GM12878 (cell line): ENCODE data around the gene HPGD. TPM values are rescaled to one million over a fixed set of nuclear protein-coding genes. Genes with fewer than 3 reads are reported as not detected.

Source experiments
- ATAC-seq: fragments of 200-7000 bp; cut with Tn5 transposase; 3 replicates; pipeline ENCODE4 v1.9.1; 2020; ENCODE audit warnings: mild to moderate bottlenecking, moderate library complexity
- BruUV-seq: library from RNA; stranded (reverse); fragments of 400-500 nt; replicated peaks from 2 replicates; lab custom pipeline; 2021; lab: Mats Ljungman, UMichigan
- CTCF ChIA-PET: fragments of 300-600 bp; sonication (Branson Sonifier 250); formaldehyde crosslinking; extraction: SDS; loops from one replicate; lab custom pipeline; 2021; ENCODE audit warnings: inconsistent platforms; lab: Yijun Ruan, JAX
- POLR2A ChIA-PET: fragments of 350-600 bp; formaldehyde crosslinking; extraction: SDS; loops from one replicate; lab custom pipeline; 2021; ENCODE audit warnings: inconsistent platforms; lab: Charles Lee
- RAD21 ChIA-PET: fragments of 300-600 bp; sonication (Branson Sonifier 250); formaldehyde crosslinking; loops from one replicate; lab custom pipeline; 2023; ENCODE audit warnings: antibody characterized with exemption; ENCODE audit not compliant: unreplicated experiment; lab: Charles Lee
- SMC1A ChIA-PET: fragments of 300-600 bp; sonication (Branson Sonifier 250); formaldehyde crosslinking; loops from one replicate; lab custom pipeline; 2023; ENCODE audit not compliant: unreplicated experiment, uncharacterized antibody; lab: Charles Lee
- DNase-seq: peaks from one replicate; pipeline ENCODE4 v3.0.0-alpha.2; 2011; ENCODE audit warnings: low read depth, low spot score
- FAIRE-seq: peaks from 3 replicates; lab custom pipeline; 2011; peaks lifted over from hg19 to GRCh38; lab: Jason Lieb, UNC
- H2AFZ ChIP-seq: 2 replicates; pipeline ENCODE4 v1.6.0; 2011; ENCODE audit warnings: low read depth, low read length, control low read depth; ENCODE audit not compliant: control insufficient read depth
- H3K27ac ChIP-seq: 2 replicates; pipeline ENCODE4 v1.5.1; 2011; ENCODE audit warnings: control low read depth; ENCODE audit not compliant: control insufficient read depth, insufficient read depth
- H3K27me3 ChIP-seq, 2 experiments: replicated peaks in 1 of 2; 2 replicates each; pipeline versions ENCODE4 v1.6.0 to v1.6.1; 2011; ENCODE audit warnings: low read length in 1 of 2; ENCODE audit not compliant: control insufficient read depth in 2 of 2, insufficient read depth in 2 of 2
- H3K36me3 ChIP-seq, 2 experiments: 2 replicates each; pipeline ENCODE4 v1.5.1; 2011; ENCODE audit warnings: low read length in 1 of 2; ENCODE audit not compliant: control insufficient read depth in 2 of 2, insufficient read depth in 2 of 2
- H3K4me1 ChIP-seq: 2 replicates; pipeline ENCODE4 v1.6.1; 2011; ENCODE audit warnings: mild to moderate bottlenecking, low read length, moderate library complexity, mixed read lengths; ENCODE audit not compliant: control insufficient read depth, insufficient read depth
- H3K4me2 ChIP-seq: 2 replicates; pipeline ENCODE4 v1.6.0; 2011; ENCODE audit warnings: control low read depth; ENCODE audit not compliant: control insufficient read depth, insufficient read depth
- H3K4me3 ChIP-seq: fragments of 200-600 bp; sonication (generic); 2 replicates; pipeline ENCODE4 v1.5.1; 2016
- H3K79me2 ChIP-seq: 2 replicates; pipeline ENCODE4 v1.6.0; 2011; ENCODE audit warnings: low read length; ENCODE audit not compliant: control insufficient read depth, insufficient read depth
- H3K9ac ChIP-seq: 2 replicates; pipeline ENCODE4 v1.8.0; 2011; ENCODE audit warnings: low read length, control low read depth, mixed read lengths; ENCODE audit not compliant: control insufficient read depth, insufficient read depth
- H3K9me3 ChIP-seq: replicated peaks from 3 replicates; pipeline ENCODE4 v1.5.1; 2011; ENCODE audit warnings: mild to moderate bottlenecking, low read length; ENCODE audit not compliant: control insufficient read depth, insufficient read depth
- H4K20me1 ChIP-seq: 2 replicates; pipeline ENCODE4 v1.6.0; 2011; ENCODE audit not compliant: control insufficient read depth, insufficient read depth
- FOXM1 ChIP-seq: IDR thresholded peaks from 2 replicates; pipeline ENCODE4 v1.6.1; 2012; ENCODE audit warnings: low read depth, mild to moderate bottlenecking, inconsistent platforms, low read length, moderate library complexity
- GABPA ChIP-seq: IDR thresholded peaks from 2 replicates; pipeline ENCODE4 v1.6.1; 2014; ENCODE audit warnings: antibody characterized with exemption, low read depth, mild to moderate bottlenecking, inconsistent platforms
- HDAC6 ChIP-seq: fragments of 200-600 bp; sonication (generic); IDR thresholded peaks from one replicate; pipeline ENCODE4 v1.8.0; 2017; ENCODE audit warnings: antibody characterized with exemption; ENCODE audit not compliant: unreplicated experiment
- HDGF ChIP-seq: fragments of 450-650 bp; IDR thresholded peaks from 2 replicates; pipeline ENCODE4 v1.6.1; 2016; ENCODE audit warnings: antibody characterized with exemption
- NR2C1 ChIP-seq: fragments of 450-650 bp; IDR thresholded peaks from 2 replicates; pipeline ENCODE4 v1.6.1; 2017; ENCODE audit warnings: antibody characterized with exemption, mild to moderate bottlenecking, moderate library complexity
- NRF1 ChIP-seq: conservative IDR thresholded peaks from 2 replicates; pipeline ENCODE4 v1.6.1; 2011; ENCODE audit warnings: mild to moderate bottlenecking, low read depth, low read length, improper control_type of control experiment
- PAX5 ChIP-seq: IDR thresholded peaks from 2 replicates; pipeline ENCODE4 v1.6.1; 2011; ENCODE audit warnings: low read depth, low read length, borderline replicate concordance
- RCOR1 ChIP-seq: conservative IDR thresholded peaks from 2 replicates; pipeline ENCODE4 v1.6.1; 2012; ENCODE audit warnings: low read depth, low read length, improper control_type of control experiment
- RUNX3 ChIP-seq: IDR thresholded peaks from 2 replicates; pipeline ENCODE4 v1.6.1; 2012; ENCODE audit warnings: low read length, inconsistent platforms
- SMAD1 ChIP-seq: fragments of 450-650 bp; IDR thresholded peaks from 2 replicates; pipeline ENCODE4 v1.6.1; 2018; ENCODE audit warnings: mild to moderate bottlenecking, low read depth; ENCODE audit not compliant: partially characterized antibody
- SMAD5 ChIP-seq: IDR thresholded peaks from 2 replicates; pipeline ENCODE4 v1.6.1; 2016; ENCODE audit warnings: antibody characterized with exemption, low read depth
- STAT1 ChIP-seq: fragments of 450-650 bp; conservative IDR thresholded peaks from 2 replicates; pipeline ENCODE4 v1.6.1; 2014; ENCODE audit warnings: antibody characterized with exemption, mild to moderate bottlenecking
- SUPT20H ChIP-seq: IDR thresholded peaks from 2 replicates; pipeline ENCODE4 v1.6.1; 2011; ENCODE audit warnings: low read depth, mild to moderate bottlenecking, low read length, moderate library complexity, borderline replicate concordance; ENCODE audit not compliant: control insufficient read depth
- WGBS: methylation state at CpG from one replicate; pipeline ENCODE4 v1.1.6; 2016; ENCODE audit warnings: low lambda C conversion rate; ENCODE audit not compliant: insufficient replicate concordance, insufficient coverage; ENCODE audit errors: missing lambda C conversion rate; 5-methylcytosine and 5-hydroxymethylcytosine counted together
- in situ Hi-C: fragments of 300-500 bp; cut with MboI; formaldehyde crosslinking; loops from 9 replicates; pipeline ENCODE4 v1.14.3; 2018; ENCODE audit warnings: mixed read lengths
- intact Hi-C: fragments of 100-400 bp; cut with micrococcal nuclease; formaldehyde crosslinking; loops from one replicate; pipeline ENCODE4 v1.14.2; 2022; ENCODE audit not compliant: unreplicated experiment
- polyA plus RNA-seq, 11 experiments: library from polyadenylated mRNA; depleted of rRNA in 4 of 11; unstranded in 6 of 11; stranded (reverse) in 5 of 11; fragments of >200 nt; fragmentation: Nextera tagmentation in 4 of 11; fragmentation: Illumina TruSeq in 1 of 11; extraction: Ambion mirVana in 4 of 11; extraction: Trizol in 1 of 11; gene quantifications; 1 replicate in 1 of 11; 2 replicates in 10 of 11; pipeline versions ENCODE4 v1.2.1 to v1.2.3, GENCODE V29; 2011 to 2016; ENCODE audit warnings: inconsistent platforms in 2 of 11, missing spikeins in 2 of 11, low read depth in 1 of 11
- total RNA-seq, 4 experiments: library from RNA; depleted of rRNA in 3 of 4; stranded (reverse); fragments of >200 nt in 3 of 4; fragmentation: Illumina TruSeq in 1 of 4; extraction: Trizol in 1 of 4; gene quantifications; 2 replicates each; pipeline versions ENCODE4 v1.2.1 to v1.2.3, GENCODE V29; 2013 to 2021
- TF ChIP-seq, protein P1 (sequence below): fragments of 450-650 bp; IDR thresholded peaks from 2 replicates; pipeline ENCODE4 v1.6.1; 2017; ENCODE audit warnings: borderline replicate concordance
- TF ChIP-seq, protein P2 (sequence below): IDR thresholded peaks from 2 replicates; pipeline ENCODE4 v1.6.1; 2012; ENCODE audit warnings: low read depth, low read length, improper control_type of control experiment
- TF ChIP-seq, protein P3 (sequence below): fragments of 450-650 bp; conservative IDR thresholded peaks from 2 replicates; pipeline ENCODE4 v1.6.1; 2017; ENCODE audit warnings: mild to moderate bottlenecking, moderate library complexity
- TF ChIP-seq, protein P4 (sequence below): fragments of 450-650 bp; formaldehyde crosslinking; IDR thresholded peaks from 2 replicates; pipeline ENCODE4 v1.5.0; 2022; ENCODE audit warnings: mild to moderate bottlenecking, missing genetic modification characterization

Gene HPGD
- total and polyA plus RNA-seq, 10 of the 15 experiments (the other 5 are each of a cell fraction or from before 2014, with no cell fraction given) = 0.07 to 0.41 (median 0.24) TPM; not detected in 7

DNA sequence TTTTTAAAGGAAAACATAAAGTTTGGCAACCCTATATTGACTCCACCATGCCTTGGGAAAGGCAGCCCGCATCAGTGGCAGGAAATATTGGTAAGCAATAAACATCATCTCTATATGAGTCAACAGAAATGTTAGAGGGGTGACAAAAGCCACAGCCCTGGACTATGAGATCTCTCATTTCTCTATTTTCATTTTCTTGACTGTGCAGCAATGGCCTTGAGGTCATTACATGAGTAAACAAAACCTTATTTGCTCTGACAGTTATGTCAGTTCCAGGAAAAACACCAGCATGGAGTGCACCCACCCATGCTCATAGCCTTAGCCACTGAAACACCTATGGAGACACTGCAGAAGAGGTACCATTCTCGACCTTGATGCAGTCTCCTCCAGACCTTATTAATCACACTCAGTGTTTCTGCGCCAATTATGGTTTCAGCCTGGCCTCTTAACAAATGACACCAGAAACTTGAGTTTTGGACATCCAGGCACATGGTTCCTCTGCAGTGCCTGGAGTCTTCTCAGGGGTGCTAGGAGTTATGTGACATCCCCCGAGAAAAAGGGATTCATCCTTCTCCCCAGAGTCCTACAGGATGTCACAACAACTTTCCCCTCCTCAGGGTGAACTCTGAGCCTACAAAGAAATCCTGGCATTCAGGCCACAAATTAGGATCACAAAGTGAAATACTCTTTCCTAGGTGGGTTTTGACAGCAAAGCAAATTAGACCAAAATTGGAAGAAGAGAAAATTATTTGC lies 16.0 kb upstream of the HPGD start:
- intact Hi-C loops (loop anchor here (1.0 kb wide), 1 partner anchor 53 kb away; no protein-coding TSS in a partner anchor), in situ Hi-C loops (no loop called here)
- 30% methylated on average over 4 of the region's 4 CpGs for WGBS
- SMC1A ChIA-PET = no interaction called here
- H3K79me2 ChIP-seq = no peaks in the 10 kb centered on the region
- DNase-seq (peak; percentile 69), ATAC-seq (peak; percentile 98), FAIRE-seq (peak; percentile 62)
- H3K27ac ChIP-seq = no peak overlapping the region
- H3K4me2 ChIP-seq = peak overlapping the region; percentile 36
- no peaks in the 10 kb centered on the region for H4K20me1 ChIP-seq
- POLR2A ChIA-PET = no interaction called here
- no peaks in the 10 kb centered on the region for H3K27me3 ChIP-seq
- H2AFZ ChIP-seq = no peak overlapping the region
- no peaks in the 10 kb centered on the region for H3K36me3 ChIP-seq
- BruUV-seq = no TSS peak
- no peak overlapping the region for H3K4me3 ChIP-seq
- H3K9ac ChIP-seq = no peak overlapping the region
- no peaks in the 10 kb centered on the region for H3K9me3 ChIP-seq
- RAD21 ChIA-PET = no interaction called here
- peaks cover 10% of the 10 kb centered on the region for H3K4me1 ChIP-seq
- CTCF ChIA-PET = no interaction called here
- TF ChIP-seq, protein P1, sequence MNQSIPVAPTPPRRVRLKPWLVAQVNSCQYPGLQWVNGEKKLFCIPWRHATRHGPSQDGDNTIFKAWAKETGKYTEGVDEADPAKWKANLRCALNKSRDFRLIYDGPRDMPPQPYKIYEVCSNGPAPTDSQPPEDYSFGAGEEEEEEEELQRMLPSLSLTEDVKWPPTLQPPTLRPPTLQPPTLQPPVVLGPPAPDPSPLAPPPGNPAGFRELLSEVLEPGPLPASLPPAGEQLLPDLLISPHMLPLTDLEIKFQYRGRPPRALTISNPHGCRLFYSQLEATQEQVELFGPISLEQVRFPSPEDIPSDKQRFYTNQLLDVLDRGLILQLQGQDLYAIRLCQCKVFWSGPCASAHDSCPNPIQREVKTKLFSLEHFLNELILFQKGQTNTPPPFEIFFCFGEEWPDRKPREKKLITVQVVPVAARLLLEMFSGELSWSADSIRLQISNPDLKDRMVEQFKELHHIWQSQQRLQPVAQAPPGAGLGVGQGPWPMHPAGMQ = no peak
- TF ChIP-seq PAX5 = peak; percentile 71; the same call in 1 of the 2 replicates
- TF ChIP-seq, protein P2, sequence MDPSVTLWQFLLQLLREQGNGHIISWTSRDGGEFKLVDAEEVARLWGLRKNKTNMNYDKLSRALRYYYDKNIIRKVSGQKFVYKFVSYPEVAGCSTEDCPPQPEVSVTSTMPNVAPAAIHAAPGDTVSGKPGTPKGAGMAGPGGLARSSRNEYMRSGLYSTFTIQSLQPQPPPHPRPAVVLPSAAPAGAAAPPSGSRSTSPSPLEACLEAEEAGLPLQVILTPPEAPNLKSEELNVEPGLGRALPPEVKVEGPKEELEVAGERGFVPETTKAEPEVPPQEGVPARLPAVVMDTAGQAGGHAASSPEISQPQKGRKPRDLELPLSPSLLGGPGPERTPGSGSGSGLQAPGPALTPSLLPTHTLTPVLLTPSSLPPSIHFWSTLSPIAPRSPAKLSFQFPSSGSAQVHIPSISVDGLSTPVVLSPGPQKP = no peak
- TF ChIP-seq NRF1 = no peak
- TF ChIP-seq NR2C1 = no peak
- no peak for TF ChIP-seq FOXM1
- TF ChIP-seq, protein P3, sequence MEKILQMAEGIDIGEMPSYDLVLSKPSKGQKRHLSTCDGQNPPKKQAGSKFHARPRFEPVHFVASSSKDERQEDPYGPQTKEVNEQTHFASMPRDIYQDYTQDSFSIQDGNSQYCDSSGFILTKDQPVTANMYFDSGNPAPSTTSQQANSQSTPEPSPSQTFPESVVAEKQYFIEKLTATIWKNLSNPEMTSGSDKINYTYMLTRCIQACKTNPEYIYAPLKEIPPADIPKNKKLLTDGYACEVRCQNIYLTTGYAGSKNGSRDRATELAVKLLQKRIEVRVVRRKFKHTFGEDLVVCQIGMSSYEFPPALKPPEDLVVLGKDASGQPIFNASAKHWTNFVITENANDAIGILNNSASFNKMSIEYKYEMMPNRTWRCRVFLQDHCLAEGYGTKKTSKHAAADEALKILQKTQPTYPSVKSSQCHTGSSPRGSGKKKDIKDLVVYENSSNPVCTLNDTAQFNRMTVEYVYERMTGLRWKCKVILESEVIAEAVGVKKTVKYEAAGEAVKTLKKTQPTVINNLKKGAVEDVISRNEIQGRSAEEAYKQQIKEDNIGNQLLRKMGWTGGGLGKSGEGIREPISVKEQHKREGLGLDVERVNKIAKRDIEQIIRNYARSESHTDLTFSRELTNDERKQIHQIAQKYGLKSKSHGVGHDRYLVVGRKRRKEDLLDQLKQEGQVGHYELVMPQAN = no peak
- TF ChIP-seq RUNX3 = peak; percentile 92
- no peak for TF ChIP-seq HDAC6
- TF ChIP-seq STAT1 = no peak
- TF ChIP-seq, protein P4, sequence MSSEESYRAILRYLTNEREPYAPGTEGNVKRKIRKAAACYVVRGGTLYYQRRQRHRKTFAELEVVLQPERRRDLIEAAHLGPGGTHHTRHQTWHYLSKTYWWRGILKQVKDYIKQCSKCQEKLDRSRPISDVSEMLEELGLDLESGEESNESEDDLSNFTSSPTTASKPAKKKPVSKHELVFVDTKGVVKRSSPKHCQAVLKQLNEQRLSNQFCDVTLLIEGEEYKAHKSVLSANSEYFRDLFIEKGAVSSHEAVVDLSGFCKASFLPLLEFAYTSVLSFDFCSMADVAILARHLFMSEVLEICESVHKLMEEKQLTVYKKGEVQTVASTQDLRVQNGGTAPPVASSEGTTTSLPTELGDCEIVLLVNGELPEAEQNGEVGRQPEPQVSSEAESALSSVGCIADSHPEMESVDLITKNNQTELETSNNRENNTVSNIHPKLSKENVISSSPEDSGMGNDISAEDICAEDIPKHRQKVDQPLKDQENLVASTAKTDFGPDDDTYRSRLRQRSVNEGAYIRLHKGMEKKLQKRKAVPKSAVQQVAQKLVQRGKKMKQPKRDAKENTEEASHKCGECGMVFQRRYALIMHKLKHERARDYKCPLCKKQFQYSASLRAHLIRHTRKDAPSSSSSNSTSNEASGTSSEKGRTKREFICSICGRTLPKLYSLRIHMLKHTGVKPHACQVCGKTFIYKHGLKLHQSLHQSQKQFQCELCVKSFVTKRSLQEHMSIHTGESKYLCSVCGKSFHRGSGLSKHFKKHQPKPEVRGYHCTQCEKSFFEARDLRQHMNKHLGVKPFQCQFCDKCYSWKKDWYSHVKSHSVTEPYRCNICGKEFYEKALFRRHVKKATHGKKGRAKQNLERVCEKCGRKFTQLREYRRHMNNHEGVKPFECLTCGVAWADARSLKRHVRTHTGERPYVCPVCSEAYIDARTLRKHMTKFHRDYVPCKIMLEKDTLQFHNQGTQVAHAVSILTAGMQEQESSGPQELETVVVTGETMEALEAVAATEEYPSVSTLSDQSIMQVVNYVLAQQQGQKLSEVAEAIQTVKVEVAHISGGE (CRISPR knock-in tag) = no peak
- no peak for TF ChIP-seq SMAD1
- no peak for TF ChIP-seq HDGF
- TF ChIP-seq GABPA = no peak
- TF ChIP-seq SMAD5 = no peak
- TF ChIP-seq RCOR1 = no peak; the same call in 1 of the 2 replicates
- TF ChIP-seq SUPT20H = no peak
